Stimulated activated CD8-positive, alpha-beta memory T cell treated with anti-CD3 and anti-CD28 coated beads, Interleukin-12 subunit alpha, Interleukin-12 subunit beta, amount 100 ng/mL, for 24 hours (primary cell): ENCODE results near the gene PSMC5.
"Not testable (repeated sequence)": the region's sequence is repeated elsewhere in the genome, so short reads cannot be mapped to it uniquely, and the experiment has no call there.

Experiments used
- DNase-seq: peaks from one replicate; pipeline ENCODE4 v3.0.0-alpha.2; 2020; ENCODE audit errors: extremely low read depth

PSMC5 gene

GRCh38 chr17:63827002-63827800 is at the start of gene PSMC5, which contains the start of gene FTSJ3:
PSMC5 (plus strand) TSS chr17:63827431; CDS start chr17:63827491, 60 bp downstream.
FTSJ3 (minus strand) TSS chr17:63827663; CDS start chr17:63826902, 761 bp downstream.
- peak; percentile 89 for DNase-seq

DNA sequence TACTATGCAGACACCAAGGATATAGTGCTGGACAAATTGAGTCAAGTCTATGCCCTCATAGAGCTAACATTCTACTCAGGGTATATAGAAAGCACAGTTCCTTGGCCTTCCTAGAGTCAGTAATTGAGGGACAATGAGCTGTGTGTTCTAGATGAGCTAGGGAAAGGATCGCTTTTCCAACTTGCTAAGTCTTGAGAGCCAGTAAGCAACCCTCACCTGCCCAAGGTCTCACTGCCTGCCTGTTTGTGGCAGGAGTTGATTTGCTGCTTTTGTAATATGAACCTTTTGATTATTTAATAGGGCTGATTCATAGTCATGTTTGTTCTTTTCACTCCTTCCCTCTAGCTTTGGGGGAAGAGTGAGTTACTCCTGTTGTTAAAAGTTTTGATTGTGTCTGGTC is 46.7 kb upstream of the PSMC5 start:
- no peak for DNase-seq

- DNase-seq: no peak
These were observed 46.3 kb upstream of the PSMC5 start for GRCh38 chr17:63780928-63781327.

DNA sequence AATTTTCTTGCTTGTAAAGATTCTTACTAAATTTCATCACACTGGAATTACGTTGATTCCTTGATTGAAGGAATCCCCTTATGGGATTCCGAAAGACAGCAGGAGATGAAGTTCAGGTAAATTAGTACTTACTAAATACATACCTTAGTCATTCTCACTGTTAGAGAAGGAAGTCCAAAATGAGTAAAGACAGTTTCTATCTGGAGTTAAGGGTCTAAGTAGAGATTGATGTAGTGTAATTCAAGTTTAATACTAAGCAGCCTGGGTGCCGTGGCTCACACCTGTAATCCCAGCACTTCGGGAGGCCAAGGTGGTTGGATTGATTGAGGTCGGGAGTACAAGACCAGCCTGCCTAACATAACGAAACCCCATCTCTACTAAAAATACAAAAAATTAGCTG is 43.7 kb upstream of the PSMC5 start:
- DNase-seq: no peak

DNA sequence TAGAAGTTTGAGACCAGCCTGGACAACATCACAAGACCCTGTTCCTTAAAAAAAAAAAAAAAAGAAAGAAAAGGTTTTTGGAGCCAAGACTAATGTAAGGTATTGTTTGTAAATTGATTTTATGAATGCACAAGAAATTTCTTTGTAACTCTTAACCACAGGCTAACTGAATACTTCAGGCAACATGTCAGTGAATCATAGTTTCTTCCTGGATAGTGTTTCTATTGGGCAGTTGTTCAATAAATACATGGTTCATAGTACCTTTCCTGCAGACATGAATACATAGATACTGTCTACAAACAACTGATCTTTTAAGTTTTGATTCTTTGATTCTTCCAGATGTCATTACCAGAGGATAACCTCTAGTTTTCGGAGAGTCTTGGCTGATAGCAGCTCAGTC is 41.7 kb upstream of the PSMC5 start:
- DNase-seq: no peak

GRCh38 chr17:63786117-63786516 is 41.1 kb upstream of the PSMC5 start:
- no peak for DNase-seq

- no peak for DNase-seq
These were observed 40.1 kb upstream of the PSMC5 start for GRCh38 chr17:63786971-63787711.

GRCh38 chr17:63790057-63790456 is 37.2 kb upstream of the PSMC5 start:
- DNase-seq: no peak

- no peak for DNase-seq
These were observed 35.0 kb upstream of the PSMC5 start for GRCh38 chr17:63792055-63792729.

DNA sequence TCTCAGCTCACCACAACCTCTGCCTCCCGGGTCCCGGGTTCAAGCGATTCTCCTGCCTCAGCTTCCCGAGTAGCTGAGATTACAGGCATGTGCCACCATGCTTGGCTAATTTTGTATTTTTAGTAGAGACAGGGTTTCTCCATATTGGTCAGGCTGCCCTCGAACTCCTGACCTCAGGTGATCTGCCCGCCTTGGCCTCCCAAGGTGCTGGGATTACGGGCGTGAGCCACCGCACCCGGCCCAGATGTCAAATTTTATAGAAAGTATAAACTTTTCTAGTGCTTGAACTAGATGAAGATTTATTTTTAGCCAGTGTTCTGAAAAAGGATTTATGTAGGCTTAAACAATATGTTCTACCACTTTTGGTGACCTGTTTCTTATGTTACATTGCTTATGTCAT is 30.9 kb upstream of the PSMC5 start:
- not testable (repeated sequence) for DNase-seq

- no peak for DNase-seq
These were observed 28.6 kb upstream of the PSMC5 start for GRCh38 chr17:63798572-63799106.

DNA sequence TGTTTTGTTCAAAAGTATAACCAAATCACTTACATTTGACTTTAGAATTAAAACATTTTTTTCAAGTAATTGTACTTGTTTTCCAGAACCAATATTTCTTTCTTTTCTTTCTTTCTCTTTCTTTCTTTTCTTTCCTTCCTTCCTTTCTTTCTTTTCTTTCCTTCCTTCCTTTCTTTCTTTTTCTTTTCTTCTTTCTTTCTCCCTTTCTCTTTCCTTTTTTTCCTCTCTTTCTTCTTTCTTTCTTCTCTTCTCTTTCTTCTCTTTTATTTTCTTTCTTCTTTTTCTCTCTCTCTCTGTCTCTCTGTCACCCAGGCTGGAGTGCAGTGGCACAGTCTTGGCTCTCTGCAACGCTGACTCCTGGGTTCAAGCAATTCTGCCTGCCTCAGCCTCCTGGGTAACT is 26.4 kb upstream of the PSMC5 start:
- DNase-seq: no peak

GRCh38 chr17:63804328-63804727 is 22.9 kb upstream of the PSMC5 start:
- DNase-seq: no peak

GRCh38 chr17:63805591-63805990 is 21.6 kb upstream of the PSMC5 start:
- no peak for DNase-seq

- no peak for DNase-seq
These were observed 17.3 kb upstream of the PSMC5 start for GRCh38 chr17:63809970-63810369.

GRCh38 chr17:63816123-63816522 is 11.1 kb upstream of the PSMC5 start:
- DNase-seq: no peak

- no peak for DNase-seq
These were observed 10.6 kb upstream of the PSMC5 start for GRCh38 chr17:63816669-63817068.

DNA sequence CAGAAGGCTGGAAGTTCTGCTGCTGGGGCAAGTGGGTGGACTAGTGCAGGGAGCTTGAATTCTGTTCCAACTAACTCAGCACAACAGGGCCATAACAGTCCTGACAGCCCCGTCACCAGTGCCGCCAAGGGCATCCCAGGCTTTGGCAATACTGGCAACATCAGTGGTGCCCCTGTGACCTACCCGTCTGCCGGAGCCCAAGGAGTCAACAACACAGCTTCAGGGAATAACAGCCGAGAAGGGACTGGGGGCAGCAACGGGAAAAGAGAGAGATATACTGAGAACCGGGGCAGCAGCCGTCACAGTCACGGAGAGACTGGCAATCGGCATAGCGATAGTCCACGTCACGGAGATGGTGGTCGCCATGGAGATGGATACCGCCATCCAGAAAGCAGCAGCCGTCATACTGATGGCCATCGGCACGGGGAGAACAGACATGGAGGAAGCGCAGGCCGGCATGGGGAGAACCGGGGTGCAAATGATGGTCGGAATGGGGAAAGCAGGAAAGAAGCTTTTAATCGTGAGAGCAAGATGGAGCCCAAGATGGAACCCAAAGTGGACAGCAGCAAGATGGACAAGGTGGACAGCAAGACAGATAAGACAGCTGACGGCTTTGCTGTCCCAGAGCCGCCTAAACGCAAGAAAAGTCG is 9.4 kb upstream of the PSMC5 start:
- no peak for DNase-seq

DNA sequence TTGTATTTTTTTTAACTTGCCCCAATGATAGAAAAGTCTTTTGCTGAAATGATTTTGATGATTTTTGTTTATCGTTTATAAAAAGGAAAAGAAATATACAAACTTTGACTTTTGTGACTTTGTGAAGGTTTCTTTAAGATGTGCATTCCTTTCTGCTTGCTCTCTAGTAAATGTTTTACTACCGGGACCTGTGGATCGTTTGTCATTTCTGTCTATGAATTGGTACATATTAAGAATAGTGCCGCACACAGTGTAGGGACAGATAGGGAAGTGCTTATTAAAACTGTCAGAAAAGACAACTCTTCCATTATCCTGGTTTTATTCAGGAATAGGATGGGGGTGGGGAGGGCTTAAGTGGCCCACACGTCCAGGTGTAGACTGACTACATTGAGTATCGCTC is 8.1 kb upstream of the PSMC5 start:
- no peak for DNase-seq

- no peak for DNase-seq
These were observed 7.4 kb upstream of the PSMC5 start for GRCh38 chr17:63819585-63820537.
